Tibial artery (tissue), 4 donors: ENCODE results near the gene ARFRP1.

Source experiments
- DNase-seq, 2 donors: peaks; one replicate each; pipeline ENCODE4 v3.0.0-alpha.2; 2019
- H3K27ac ChIP-seq, 2 donors: fragments of 200-600 bp; sonication (generic) in 1 of 2; 1 replicate in 1 of 2; 2 replicates in 1 of 2; pipeline ENCODE4 v1.5.1; 2018 to 2019; ENCODE audit warnings: mild to moderate bottlenecking in 1 of 2
- H3K27me3 ChIP-seq, 2 donors: fragments of 200-600 bp; sonication (generic) in 1 of 2; one replicate each; pipeline versions ENCODE4 v1.5.1 to v1.6.0; 2016 to 2019
- H3K36me3 ChIP-seq, 3 donors: fragments of 200-600 bp; sonication (generic) in 2 of 3; one replicate each; pipeline ENCODE4 v1.5.1; 2016 to 2019; ENCODE audit warnings: mild to moderate bottlenecking in 2 of 3
- H3K4me1 ChIP-seq, 4 donors: fragments of 200-600 bp; sonication (generic) in 2 of 4; 1 replicate in 3 of 4; 2 replicates in 1 of 4; pipeline ENCODE4 v1.5.1; 2016 to 2019
- H3K4me3 ChIP-seq, 2 donors: fragments of 200-600 bp; sonication (generic) in 1 of 2; 1 replicate in 1 of 2; 2 replicates in 1 of 2; pipeline ENCODE4 v1.5.1; 2018 to 2019; ENCODE audit warnings: mild to moderate bottlenecking in 2 of 2
- H3K9me3 ChIP-seq, 3 donors: fragments of 200-600 bp; sonication (generic) in 1 of 3; one replicate each; pipeline ENCODE4 v1.5.1; 2016 to 2019
- CTCF ChIP-seq, 2 experiments: fragments of 200-600 bp in 1 of 2; fragments of 450-650 bp in 1 of 2; IDR thresholded peaks; one replicate each; pipeline ENCODE4 v1.5.1; 2017 to 2019; ENCODE audit warnings: antibody characterized with exemption in 2 of 2, mild to moderate bottlenecking in 1 of 2, moderate library complexity in 1 of 2
- intact Hi-C: fragments of 100-400 bp; cut with DNase I; formaldehyde crosslinking; loops from one replicate; pipeline ENCODE4 v1.15.0; 2023; ENCODE audit warnings: low total_unique reads

The ARFRP1 gene

GRCh38 chr20:63694584-63695423, 13.0 kb downstream of the ARFRP1 start:
- H3K4me3 ChIP-seq, result no peak overlapping the region
- H3K9me3 ChIP-seq, result no peaks in the 10 kb centered on the region
- H3K27me3 ChIP-seq, result no peaks in the 10 kb centered on the region
- no peak for TF ChIP-seq CTCF (IDR thresholded peaks at IDR 0.05)
- peaks cover 0 to 43% (median 32%) of the 10 kb centered on the region in 4 donors for H3K4me1 ChIP-seq
- H3K36me3 ChIP-seq, result peaks cover 0 to 40% (median 31%) of the 10 kb centered on the region in 3 donors
- peak in 1 of 2 donors; percentile 61 for DNase-seq
- H3K27ac ChIP-seq, result no peak overlapping the region
- intact Hi-C loops, result no loop called here

- no peak overlapping the region for H3K4me3 ChIP-seq
- H3K9me3 ChIP-seq, result no peaks in the 10 kb centered on the region
- H3K36me3 ChIP-seq, result peaks cover 0 to 35% (median 34%) of the 10 kb centered on the region in 3 donors
- no peak overlapping the region for H3K27ac ChIP-seq
- no peak for TF ChIP-seq CTCF (IDR thresholded peaks at IDR 0.05)
- intact Hi-C loops, result no loop called here
- peak in 1 of 2 donors; percentile 64 for DNase-seq
- no peaks in the 10 kb centered on the region for H3K27me3 ChIP-seq
- H3K4me1 ChIP-seq, result peaks cover 0 to 35% (median 25%) of the 10 kb centered on the region in 4 donors
Observed at GRCh38 chr20:63693733-63694583, 13.8 kb downstream of the ARFRP1 start.

- no peaks in the 10 kb centered on the region for H3K27me3 ChIP-seq
- H3K36me3 ChIP-seq, result peaks cover 0 to 34% (median 33%) of the 10 kb centered on the region in 3 donors
- H3K4me3 ChIP-seq, result no peak overlapping the region
- intact Hi-C loops, result no loop called here
- TF ChIP-seq CTCF (IDR thresholded peaks at IDR 0.05), result no peak
- peak in 1 of 2 donors; percentile 65 for DNase-seq
- peaks cover 0 to 30% (median 20%) of the 10 kb centered on the region in 4 donors for H3K4me1 ChIP-seq
- H3K9me3 ChIP-seq, result no peaks in the 10 kb centered on the region
- H3K27ac ChIP-seq, result no peak overlapping the region
Observed at GRCh38 chr20:63693083-63693732, 14.6 kb downstream of the ARFRP1 start.

GRCh38 chr20:63692436-63693082, 15.2 kb downstream of the ARFRP1 start:
- Histone ChIP-seq H3K27me3 (no peaks in the 10 kb centered on the region), H3K36me3 (peaks cover 0 to 34% (median 30%) of the 10 kb centered on the region in 3 donors), H3K4me1 (peaks cover 0 to 29% (median 21%) of the 10 kb centered on the region in 4 donors), H3K4me3 (no peak overlapping the region), H3K9me3 (no peaks in the 10 kb centered on the region), H3K27ac (no peak overlapping the region)
- peak in 1 of 2 donors; percentile 70 for DNase-seq
- intact Hi-C loops, result no loop called here
- TF ChIP-seq CTCF (IDR thresholded peaks at IDR 0.05), result no peak
